CD4-positive, alpha-beta T cell (primary cell): ENCODE measurements around the gene NRDE2. TPM values are rescaled to one million over a fixed set of nuclear protein-coding genes. Genes with fewer than 3 reads are reported as not detected.
A peak's percentile ranks its signal among the peaks of the same experiment; 100 is the strongest.
"Not testable (repeated sequence)": the region's sequence is repeated elsewhere in the genome, so short reads cannot be mapped to it uniquely, and the experiment has no call there.

Experiments
- ATAC-seq: fragments of 200-7000 bp; cut with Tn5 transposase; one replicate; pipeline ENCODE4 v1.10.0; 2022; ENCODE audit warnings: mild to moderate bottlenecking; ENCODE audit not compliant: poor library complexity
- CTCF ChIA-PET: fragments of 350-600 bp; sonication (Branson Sonifier 250); formaldehyde crosslinking; loops from one replicate; lab custom pipeline; 2021; ENCODE audit warnings: antibody characterized with exemption, inconsistent platforms; lab: Charles Lee
- POLR2A ChIA-PET: fragments of 350-600 bp; sonication (Branson Sonifier 250); formaldehyde crosslinking; loops from one replicate; lab custom pipeline; 2021; ENCODE audit warnings: antibody characterized with exemption, inconsistent platforms; lab: Charles Lee
- DNase-seq, 14 experiments: peaks; one replicate each; pipeline ENCODE4 v3.0.0-alpha.2; 2013 to 2020; ENCODE audit warnings: mixed read lengths in 2 of 14
- H3K27ac ChIP-seq, 2 donors: one replicate each; pipeline versions ENCODE4 v1.5.1 to v1.7.0; 2013; ENCODE audit warnings: low read length in 2 of 2, low read depth in 1 of 2, mild to moderate bottlenecking in 1 of 2
- H3K27me3 ChIP-seq, 2 experiments: 1 replicate in 1 of 2; 2 replicates in 1 of 2; pipeline versions ENCODE4 v1.6.1 to v1.7.0; 2013; ENCODE audit warnings: low read length in 2 of 2, control low read depth in 1 of 2, mild to moderate bottlenecking in 1 of 2, moderate library complexity in 1 of 2; ENCODE audit not compliant: insufficient read depth in 2 of 2, control insufficient read depth in 1 of 2
- H3K36me3 ChIP-seq: one replicate; pipeline ENCODE4 v1.6.1; 2013; ENCODE audit warnings: low read length, control low read depth; ENCODE audit not compliant: insufficient read depth
- H3K4me1 ChIP-seq: one replicate; pipeline ENCODE4 v1.6.1; 2013; ENCODE audit warnings: low read length, control low read depth; ENCODE audit not compliant: insufficient read depth
- H3K4me3 ChIP-seq: one replicate; pipeline ENCODE4 v1.5.1; 2013; ENCODE audit warnings: mild to moderate bottlenecking, low read length, moderate library complexity
- H3K9me3 ChIP-seq, 2 experiments: 1 replicate in 1 of 2; 2 replicates in 1 of 2; pipeline versions ENCODE4 v1.6.1 to v1.7.0; 2013; ENCODE audit warnings: low read length in 2 of 2, mild to moderate bottlenecking in 2 of 2, control low read depth in 1 of 2, moderate library complexity in 1 of 2; ENCODE audit not compliant: control insufficient read depth in 1 of 2, insufficient read depth in 1 of 2
- H3K27ac Mint-ChIP-seq: one replicate; pipeline ENCODE4 v1.8.0; 2020; ENCODE audit warnings: mixed read lengths
- H3K27me3 Mint-ChIP-seq: one replicate; pipeline ENCODE4 v1.8.0; 2021; ENCODE audit warnings: mixed read lengths
- H3K36me3 Mint-ChIP-seq: one replicate; pipeline ENCODE4 v1.8.0; 2021; ENCODE audit warnings: low read depth, mixed read lengths
- H3K4me1 Mint-ChIP-seq: one replicate; pipeline ENCODE4 v1.8.0; 2021; ENCODE audit warnings: low read depth, mixed read lengths
- H3K4me3 Mint-ChIP-seq: one replicate; pipeline ENCODE4 v1.8.0; 2020; ENCODE audit warnings: mild to moderate bottlenecking, mixed read lengths
- H3K9me3 Mint-ChIP-seq: one replicate; pipeline ENCODE4 v1.8.0; 2020; ENCODE audit warnings: mixed read lengths
- intact Hi-C, 2 experiments: fragments of 100-400 bp; cut with DNase I in 1 of 2; cut with micrococcal nuclease in 1 of 2; formaldehyde crosslinking; loops; one replicate each; pipeline versions ENCODE4 v1.15.1 to v1.9.0; 2023 to 2025; cut with DNase I, micrococcal nuclease
- total RNA-seq, 174 experiments: library from RNA in 2 of 174; stranded (reverse) in 2 of 174; gene quantifications; one replicate each; pipeline ENCODE4 v1.2.3 and lab custom pipeline; 2021 to 2026
- TF ChIP-seq, protein P1 (sequence below): fragments of 200-600 bp; IDR thresholded peaks from one replicate; pipeline ENCODE4 v1.8.0; 2022; ENCODE audit warnings: antibody characterized with exemption, mild to moderate bottlenecking

NRDE2 gene
- total RNA-seq, 2 experiments from 2014 or later: 17.5 to 17.9 TPM

GRCh38 chr14:90242444-90242843, 89.3 kb downstream of the NRDE2 start:
- no peak overlapping the region for H3K4me3 ChIP-seq
- Mint-ChIP-seq H3K27me3 (peaks cover 16% of the 10 kb centered on the region), H3K4me3 (no peak overlapping the region), H3K9me3 (peaks cover 7% of the 10 kb centered on the region), H3K4me1 (no peaks in the 10 kb centered on the region), H3K36me3 (peaks cover 29% of the 10 kb centered on the region), H3K27ac (no peak overlapping the region)
- no peak overlapping the region for H3K27ac ChIP-seq
- no peak for ATAC-seq
- intact Hi-C loops: no loop called here
- TF ChIP-seq, protein P1, sequence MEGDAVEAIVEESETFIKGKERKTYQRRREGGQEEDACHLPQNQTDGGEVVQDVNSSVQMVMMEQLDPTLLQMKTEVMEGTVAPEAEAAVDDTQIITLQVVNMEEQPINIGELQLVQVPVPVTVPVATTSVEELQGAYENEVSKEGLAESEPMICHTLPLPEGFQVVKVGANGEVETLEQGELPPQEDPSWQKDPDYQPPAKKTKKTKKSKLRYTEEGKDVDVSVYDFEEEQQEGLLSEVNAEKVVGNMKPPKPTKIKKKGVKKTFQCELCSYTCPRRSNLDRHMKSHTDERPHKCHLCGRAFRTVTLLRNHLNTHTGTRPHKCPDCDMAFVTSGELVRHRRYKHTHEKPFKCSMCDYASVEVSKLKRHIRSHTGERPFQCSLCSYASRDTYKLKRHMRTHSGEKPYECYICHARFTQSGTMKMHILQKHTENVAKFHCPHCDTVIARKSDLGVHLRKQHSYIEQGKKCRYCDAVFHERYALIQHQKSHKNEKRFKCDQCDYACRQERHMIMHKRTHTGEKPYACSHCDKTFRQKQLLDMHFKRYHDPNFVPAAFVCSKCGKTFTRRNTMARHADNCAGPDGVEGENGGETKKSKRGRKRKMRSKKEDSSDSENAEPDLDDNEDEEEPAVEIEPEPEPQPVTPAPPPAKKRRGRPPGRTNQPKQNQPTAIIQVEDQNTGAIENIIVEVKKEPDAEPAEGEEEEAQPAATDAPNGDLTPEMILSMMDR: no peak
- H3K36me3 ChIP-seq: no peaks in the 10 kb centered on the region
- POLR2A ChIA-PET: no interaction called here
- peaks cover 2 to 4% of the 10 kb centered on the region in 2 experiments for H3K27me3 ChIP-seq
- CTCF ChIA-PET: no interaction called here
- DNase-seq: no peak
- H3K9me3 ChIP-seq: peaks cover 35 to 47% of the 10 kb centered on the region in 2 experiments
- H3K4me1 ChIP-seq: no peaks in the 10 kb centered on the region

DNA sequence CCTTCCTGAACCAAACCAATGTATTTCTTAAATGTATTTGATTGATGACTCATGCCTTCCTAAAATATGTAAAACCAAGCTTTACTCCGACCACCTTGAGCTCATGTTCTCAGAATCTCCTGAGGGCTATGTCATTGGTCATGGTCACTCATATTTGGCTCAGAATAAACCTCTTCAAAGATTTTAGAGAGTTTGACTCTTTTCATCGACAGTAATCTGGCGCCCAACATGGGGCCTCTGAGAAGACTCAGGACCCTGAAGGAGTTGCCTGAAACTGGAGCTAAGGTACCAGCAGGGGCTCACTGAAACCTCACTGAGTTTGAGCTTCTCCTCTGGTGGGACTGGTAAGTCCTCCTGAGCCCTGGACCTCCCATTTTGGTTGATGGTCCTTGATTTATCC, 92.6 kb downstream of the NRDE2 start:
- DNase-seq: no peak
- ChIA-PET CTCF (no interaction called here), POLR2A (no interaction called here)
- TF ChIP-seq, protein P1: no peak
- Mint-ChIP-seq H3K27me3 (peaks cover 25% of the 10 kb centered on the region), H3K27ac (no peak overlapping the region), H3K9me3 (peaks cover 5% of the 10 kb centered on the region), H3K4me1 (no peaks in the 10 kb centered on the region), H3K4me3 (no peak overlapping the region), H3K36me3 (peaks cover 28% of the 10 kb centered on the region)
- Histone ChIP-seq H3K27me3 (peaks cover 9 to 19% of the 10 kb centered on the region in 2 experiments), H3K36me3 (no peaks in the 10 kb centered on the region), H3K27ac (no peak overlapping the region), H3K4me3 (no peak overlapping the region), H3K9me3 (peaks cover 57 to 58% of the 10 kb centered on the region in 2 experiments), H3K4me1 (peaks cover 6% of the 10 kb centered on the region)
- intact Hi-C loops: loop anchor here in 1 of 2 experiments (10.0 kb wide), 1 partner anchor 1204 kb away; no protein-coding TSS in a partner anchor
- ATAC-seq: no peak

- intact Hi-C loops: loop anchor here in 1 of 2 experiments (1.0 to 10.0 kb wide), 2 partner anchors 296 to 1201 kb away; no protein-coding TSS in a partner anchor
- Mint-ChIP-seq H3K4me1 (no peaks in the 10 kb centered on the region), H3K4me3 (no peak overlapping the region), H3K9me3 (peaks cover 5% of the 10 kb centered on the region), H3K27ac (no peak overlapping the region), H3K27me3 (peaks cover 35% of the 10 kb centered on the region), H3K36me3 (peaks cover 16% of the 10 kb centered on the region)
- Histone ChIP-seq H3K27ac (no peak overlapping the region), H3K27me3 (peaks cover 9 to 17% of the 10 kb centered on the region in 2 experiments), H3K9me3 (peaks cover 39 to 44% of the 10 kb centered on the region in 2 experiments), H3K36me3 (no peaks in the 10 kb centered on the region), H3K4me1 (peaks cover 6% of the 10 kb centered on the region), H3K4me3 (no peak overlapping the region)
- TF ChIP-seq, protein P1: peak; percentile 71
- ATAC-seq (peak; percentile 63), DNase-seq (peak; percentile 23 to 73 (median 52))
- CTCF ChIA-PET: interaction anchor here (0.8 to 2.9 kb wide), 2 partner anchors 22 to 296 kb away, joined by 3 to 16 read pairs; no protein-coding TSS in a partner anchor
- POLR2A ChIA-PET: no interaction called here
Observed at GRCh38 chr14:90235179-90235976, 96.4 kb downstream of the NRDE2 start.

GRCh38 chr14:90229942-90230341, 101.8 kb downstream of the NRDE2 start:
- intact Hi-C loops: loop anchor here in 1 of 2 experiments (10.0 kb wide), 1 partner anchor 1195 kb away; no protein-coding TSS in a partner anchor
- H3K36me3 ChIP-seq, DNase-seq, POLR2A ChIA-PET, H3K4me3 ChIP-seq, H3K4me1 Mint-ChIP-seq, H3K4me3 Mint-ChIP-seq, CTCF ChIA-PET, H3K4me1 ChIP-seq, H3K27ac Mint-ChIP-seq, H3K27ac ChIP-seq, H3K27me3 ChIP-seq, H3K9me3 Mint-ChIP-seq, H3K9me3 ChIP-seq, ATAC-seq, H3K36me3 Mint-ChIP-seq: not testable (repeated sequence)
- H3K27me3 Mint-ChIP-seq: peaks cover 21% of the 10 kb centered on the region
